Activated CD4-positive, alpha-beta T cell treated with anti-CD3 and anti-CD28 coated beads, Interleukin-2, amount 50 U/mL, for 1 hour (primary cell): ENCODE data around the gene NSMF.

ENCODE experiments used
- DNase-seq: peaks from one replicate; pipeline ENCODE4 v3.0.0-alpha.2; 2020

The NSMF gene

GRCh38 chr9:137491735-137492432 lies 32.8 kb upstream of the NSMF start:
- no peak for DNase-seq

- no peak for DNase-seq
These were observed 31.5 kb upstream of the NSMF start for GRCh38 chr9:137490532-137491186.

- no peak for DNase-seq
These were observed 29.8 kb upstream of the NSMF start for GRCh38 chr9:137488906-137489305.

GRCh38 chr9:137488327-137488653 lies 29.2 kb upstream of the NSMF start:
- DNase-seq: no peak

GRCh38 chr9:137487454-137488326 lies 28.6 kb upstream of the NSMF start:
- no peak for DNase-seq

DNA sequence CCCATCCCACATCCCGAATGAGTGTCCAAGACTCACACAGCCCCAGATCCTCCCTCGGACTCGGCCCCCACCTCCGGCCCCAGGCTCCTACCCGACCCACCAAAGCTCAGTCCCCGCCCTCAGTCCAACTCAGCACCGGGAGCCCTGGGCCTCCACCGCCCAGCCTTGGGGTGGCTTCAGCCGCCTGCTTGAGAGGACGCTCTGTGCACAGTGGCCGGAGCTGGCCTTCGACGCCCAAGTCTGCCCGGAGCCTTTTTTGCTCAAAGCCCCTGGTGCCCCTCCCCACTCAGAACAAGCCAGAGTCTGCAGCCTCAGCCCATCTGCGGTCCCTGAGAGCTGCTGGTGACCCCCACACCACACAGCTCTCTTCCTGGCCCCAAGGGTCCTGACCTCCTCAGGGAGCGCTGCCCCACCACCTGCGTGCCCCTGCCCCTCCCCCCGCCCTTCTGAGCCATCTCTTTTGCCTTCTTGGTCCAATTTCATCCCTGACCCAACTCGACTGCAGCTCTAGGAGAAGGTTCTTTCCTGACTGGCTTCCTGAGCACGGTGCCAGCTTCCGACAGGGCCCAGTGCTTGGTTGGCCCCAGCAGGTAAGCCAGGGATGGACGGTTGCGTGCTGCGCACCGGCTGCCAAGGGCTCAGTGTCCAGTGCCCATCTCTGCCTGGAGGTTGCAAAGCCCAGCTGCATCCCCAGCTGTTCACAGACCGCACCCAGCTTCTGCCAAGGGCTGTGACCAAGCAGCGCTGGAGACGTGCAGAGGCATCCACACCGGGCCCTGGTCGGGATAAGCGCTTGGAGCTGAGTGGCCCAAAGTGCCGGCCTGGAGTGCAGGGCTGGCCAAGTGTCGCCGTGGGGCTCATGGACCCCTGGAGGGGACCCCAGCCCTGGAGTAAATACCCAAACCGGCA lies 27.7 kb upstream of the NSMF start:
- no peak for DNase-seq

DNA sequence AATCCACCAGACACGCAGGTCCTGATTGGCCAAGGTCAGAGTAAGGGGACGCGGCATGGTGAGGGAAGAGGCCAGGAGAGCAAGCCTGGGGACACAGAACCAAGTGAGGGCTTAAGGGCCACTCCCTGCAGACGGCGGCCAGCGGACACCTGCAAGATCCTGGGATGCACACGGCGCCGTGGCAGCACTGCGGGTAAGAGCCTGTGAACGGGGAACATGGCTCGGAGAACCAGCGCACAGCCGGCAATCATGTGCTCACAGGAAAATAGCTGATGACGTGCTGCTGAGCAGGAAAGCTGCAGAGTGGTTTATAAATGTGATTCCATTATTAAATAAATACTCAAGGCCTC lies 27.0 kb upstream of the NSMF start:
- DNase-seq: no peak

DNA sequence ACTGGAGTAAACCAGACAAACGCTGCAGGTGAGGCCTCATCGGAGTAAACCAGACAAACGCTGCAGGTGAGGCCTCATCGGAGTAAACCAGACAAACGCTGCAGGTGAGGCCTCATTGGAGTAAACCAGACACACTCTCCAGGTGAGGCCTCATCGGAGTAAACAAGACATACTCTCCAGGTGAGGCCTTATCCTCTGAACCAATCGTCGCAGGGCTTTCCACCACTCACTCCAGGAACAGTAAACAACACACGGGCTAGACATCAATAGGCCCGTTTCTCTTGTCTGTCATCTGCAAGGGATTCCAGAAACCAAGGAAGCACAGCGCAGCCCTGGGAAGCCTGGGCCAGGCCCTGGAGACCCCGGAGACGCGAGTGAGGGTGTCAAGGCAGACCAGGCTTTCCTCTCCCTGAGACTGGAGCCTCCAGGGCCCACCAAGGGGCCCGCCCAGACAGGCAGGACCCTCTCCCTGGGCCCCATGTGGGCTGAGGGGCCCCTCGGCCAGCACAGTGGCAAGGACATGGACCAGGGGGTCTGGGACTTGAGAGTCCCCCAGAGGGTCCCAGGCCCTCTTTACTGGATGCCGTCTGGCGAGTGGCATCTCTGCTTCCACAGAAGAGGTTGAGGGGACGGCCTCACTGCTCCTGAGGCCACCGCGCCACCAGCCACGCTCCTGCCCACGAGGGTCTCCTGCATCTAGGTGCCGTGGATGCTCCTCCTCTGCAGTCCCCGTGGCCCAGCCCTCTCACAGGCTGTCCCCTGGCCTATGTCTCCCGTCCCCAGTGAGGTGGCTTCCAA lies 26.4 kb upstream of the NSMF start:
- DNase-seq: no peak

DNA sequence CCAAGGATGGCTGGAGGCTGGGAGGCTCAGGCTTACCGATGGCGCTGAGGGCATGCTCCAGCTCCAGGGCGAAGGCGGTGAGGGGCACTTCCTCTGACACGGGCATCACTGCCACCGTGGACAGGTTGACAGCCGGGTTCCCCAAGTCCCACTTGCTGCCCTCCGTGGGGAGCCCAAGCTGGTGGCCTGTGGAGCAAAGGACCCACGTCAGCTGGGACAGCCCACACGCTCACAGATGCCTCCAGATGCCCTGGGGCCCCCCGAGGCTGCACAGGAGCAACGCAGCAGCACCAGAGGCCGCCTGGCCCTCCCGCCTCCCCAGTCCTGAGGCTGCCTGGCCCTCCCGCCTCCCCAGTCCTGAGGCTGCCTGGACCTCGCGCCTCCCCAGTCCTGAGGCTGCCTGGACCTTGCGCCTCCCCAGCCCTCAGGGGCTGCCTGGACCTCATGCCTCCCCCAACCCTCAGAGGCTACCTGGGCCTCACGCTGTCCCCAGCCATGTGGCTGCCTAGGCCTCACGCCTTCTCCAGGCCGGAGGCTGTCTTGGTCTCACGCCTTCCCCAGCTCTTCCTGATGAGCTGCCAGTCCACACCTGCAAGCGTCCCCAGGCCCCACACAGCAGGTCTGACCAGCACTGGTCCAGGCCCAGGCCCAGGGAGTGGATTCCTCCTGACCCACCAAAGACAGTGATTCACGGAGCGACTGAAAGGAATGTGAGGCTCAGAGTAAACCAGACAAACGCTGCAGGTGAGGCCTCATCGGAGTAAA lies 25.6 kb upstream of the NSMF start:
- no peak for DNase-seq

- no peak for DNase-seq
These were observed 23.1 kb upstream of the NSMF start for GRCh38 chr9:137482094-137482781.

DNA sequence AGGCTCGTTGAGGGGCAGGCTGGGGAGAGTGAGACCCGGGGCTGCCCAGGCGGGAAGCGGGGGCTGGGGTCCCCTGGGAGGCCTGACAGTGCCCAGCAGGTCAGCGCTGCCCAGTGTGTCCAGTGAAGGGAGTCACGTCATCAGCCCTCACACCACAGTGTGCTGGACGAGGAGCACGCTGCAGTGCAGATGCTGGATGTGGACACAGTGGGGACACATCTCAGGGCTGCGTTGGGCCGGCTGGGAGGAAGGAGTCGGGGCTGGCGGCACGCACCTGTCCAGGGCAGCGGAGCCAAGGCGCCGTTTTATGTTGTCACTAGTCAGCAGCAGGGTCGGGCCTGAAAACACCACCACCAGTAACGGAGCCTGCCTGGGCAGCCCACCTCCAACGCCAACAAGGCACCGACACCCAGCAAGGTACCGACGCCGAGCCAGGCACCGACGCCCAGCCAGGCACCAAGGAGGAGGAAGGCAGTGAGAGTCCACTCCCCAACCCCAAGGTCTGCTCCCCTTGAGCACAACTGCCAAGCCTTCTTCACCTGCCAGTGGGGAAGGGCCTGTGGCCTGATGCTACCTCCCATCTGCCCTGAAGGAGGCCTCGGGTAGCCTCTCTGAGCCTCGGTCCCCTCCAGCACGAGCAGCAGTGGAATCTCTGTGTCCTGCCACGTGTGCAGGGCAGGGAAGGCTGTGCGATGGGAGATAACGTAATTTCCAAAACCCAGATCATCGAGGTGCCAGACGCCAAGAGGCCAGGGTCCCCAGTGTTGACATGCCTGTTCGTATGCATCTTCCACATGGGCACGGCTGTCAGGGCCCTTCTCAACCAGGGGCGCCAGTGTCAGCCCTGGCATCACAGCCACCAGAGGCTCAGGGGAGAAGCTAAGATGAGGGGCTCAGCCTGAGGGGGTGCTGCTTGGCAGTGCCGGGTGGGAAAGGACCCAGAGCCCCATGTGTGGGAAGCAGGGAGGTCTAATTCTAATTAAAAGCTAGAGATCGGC lies 21.9 kb upstream of the NSMF start:
- no peak for DNase-seq

DNA sequence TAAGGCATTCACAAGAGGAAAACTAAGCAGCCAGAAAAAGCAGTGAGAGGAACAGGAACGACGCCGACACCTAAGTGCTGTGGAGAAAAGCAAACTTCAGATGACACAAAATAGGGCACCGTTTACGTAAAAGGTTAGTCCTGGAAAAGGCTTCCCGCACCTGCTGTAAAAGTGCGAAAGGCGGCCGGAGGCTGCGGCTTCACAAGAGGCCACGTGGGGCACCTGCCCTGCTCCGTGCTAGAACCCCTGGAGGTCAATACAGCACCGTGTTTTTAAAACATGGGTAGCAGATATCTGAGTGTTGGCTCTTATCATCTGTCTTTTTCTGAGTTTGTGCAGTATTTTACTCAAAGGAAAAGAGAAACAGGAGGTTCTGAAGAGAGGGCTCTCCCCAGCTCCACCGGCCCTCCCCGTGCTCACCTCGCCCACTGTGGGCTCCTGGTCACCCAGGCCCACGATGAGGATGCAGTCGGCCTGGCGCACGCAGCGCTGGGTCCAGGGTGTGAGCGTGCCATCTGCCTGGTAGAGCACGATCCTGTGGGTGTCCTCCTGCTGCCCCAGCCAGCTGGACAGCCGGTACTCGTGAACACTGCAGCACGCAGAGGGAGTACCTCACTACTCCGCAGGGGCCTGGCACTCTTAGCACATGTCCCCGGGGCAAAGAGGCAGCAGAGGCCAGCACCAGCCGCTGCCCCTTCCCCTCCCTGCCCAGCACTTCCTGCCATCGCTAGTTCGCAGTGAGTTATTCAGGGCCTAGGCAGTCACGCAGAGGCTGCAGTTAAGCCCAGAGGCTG lies 21.0 kb upstream of the NSMF start:
- DNase-seq: no peak

- DNase-seq: no peak
These were observed 20.1 kb upstream of the NSMF start for GRCh38 chr9:137478962-137479861.

DNA sequence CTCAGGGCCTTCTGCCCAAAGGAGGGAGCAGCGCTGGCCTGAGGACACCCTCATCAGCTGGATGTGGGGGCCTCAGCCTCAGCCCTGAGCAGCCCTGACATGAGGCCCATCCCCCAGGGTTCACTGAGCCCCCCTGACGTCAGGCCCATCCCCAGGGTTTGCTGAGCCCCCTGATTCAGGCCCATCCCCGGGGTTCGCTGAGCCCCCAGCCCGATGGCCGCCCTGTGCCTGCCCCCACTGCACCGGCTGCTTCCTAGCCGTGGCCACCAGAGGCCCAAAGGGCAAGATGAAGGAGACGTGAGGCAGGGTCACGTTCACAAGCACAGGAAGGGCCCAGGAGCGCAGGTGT lies 19.5 kb upstream of the NSMF start:
- DNase-seq: no peak

DNA sequence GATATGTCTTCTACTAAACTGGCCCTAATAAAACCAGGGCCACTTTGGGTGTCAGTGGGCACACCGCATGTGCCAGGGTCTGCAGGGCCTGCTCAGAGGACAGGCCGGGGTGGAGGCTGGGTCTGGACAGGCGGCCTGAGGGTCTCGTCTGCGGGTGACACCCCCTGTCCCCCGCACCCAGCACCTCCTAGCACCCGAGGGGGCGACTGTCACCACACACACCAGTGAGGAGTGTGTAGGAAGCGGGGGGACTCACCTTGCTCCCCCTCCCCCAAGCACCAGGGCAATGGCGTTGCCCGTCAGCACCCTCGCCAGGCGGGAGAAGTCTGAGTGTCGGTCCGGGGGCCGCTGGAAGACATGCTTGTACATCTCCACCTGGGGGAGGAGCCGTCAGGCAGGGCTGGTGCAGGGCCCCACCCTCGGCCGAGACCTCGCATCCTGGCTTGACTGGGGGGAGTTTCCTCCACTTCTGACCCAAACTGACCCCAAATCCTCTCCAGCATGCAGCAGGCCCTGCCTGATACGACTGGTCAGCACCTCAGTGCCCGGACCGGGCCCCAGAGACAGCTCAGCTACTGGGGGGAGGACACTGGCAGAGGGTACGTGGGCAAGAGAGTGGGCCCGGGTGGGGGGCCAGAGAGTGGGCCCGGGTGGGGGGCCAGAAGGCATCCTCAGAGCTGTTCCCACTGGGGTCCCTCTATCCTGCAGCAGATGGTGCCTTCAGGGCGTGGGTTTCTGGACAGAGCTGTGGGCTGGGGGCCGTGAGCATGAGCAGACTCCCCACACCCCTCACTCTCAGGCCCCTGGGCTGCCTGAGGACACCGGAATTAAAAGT lies 18.9 kb upstream of the NSMF start:
- no peak for DNase-seq

- DNase-seq: no peak
These were observed 17.7 kb upstream of the NSMF start for GRCh38 chr9:137476856-137477255.

- DNase-seq: no peak
These were observed 16.5 kb upstream of the NSMF start for GRCh38 chr9:137475666-137476065.
